HCT116 (cell line): ENCODE data around the gene DCP2. TPM values are rescaled to one million over a fixed set of nuclear protein-coding genes. Genes with fewer than 3 reads are reported as not detected.

Experiments used
- ATAC-seq: fragments of 200-7000 bp; cut with Tn5 transposase; 2 replicates; pipeline ENCODE4 v1.9.1; 2020; ENCODE audit warnings: mild to moderate bottlenecking, moderate library complexity
- BruUV-seq: library from RNA; stranded (reverse); fragments of 400-500 nt; replicated peaks from 2 replicates; lab custom pipeline; 2021; lab: Mats Ljungman, UMichigan
- CTCF ChIA-PET: fragments of 300-600 bp; sonication (Branson Sonifier 250); formaldehyde crosslinking; loops from one replicate; lab custom pipeline; 2021; ENCODE audit warnings: antibody characterized with exemption; lab: Charles Lee
- POLR2A ChIA-PET: fragments of 300-600, 350-600 bp; sonication (Branson Sonifier 250); formaldehyde crosslinking; loops from one replicate; lab custom pipeline; 2021; ENCODE audit warnings: antibody characterized with exemption; lab: Charles Lee
- RAD21 ChIA-PET, 2 experiments: fragments of 300-600 bp; sonication (Branson Sonifier 250); formaldehyde crosslinking; loops; one replicate each; lab custom pipeline; 2023; ENCODE audit warnings: low total read pairs in 2 of 2; ENCODE audit not compliant: uncharacterized antibody in 2 of 2, unreplicated experiment in 2 of 2, low non-redundant PET in 1 of 2; lab: Charles Lee
- DNase-seq: peaks from one replicate; pipeline ENCODE4 v3.0.0-alpha.2; 2010; ENCODE audit warnings: low read depth, low spot score
- H2AFZ ChIP-seq: fragments of 200-600 bp; shearing (Covaris generic), sonication (generic); 2 replicates; pipeline ENCODE4 v1.6.1; 2017; ENCODE audit warnings: low read depth, mixed run types, mixed read lengths, antibody characterized with exemption, low read length; ENCODE audit not compliant: poor library complexity, severe bottlenecking
- H3K27ac ChIP-seq: 2 replicates; pipeline ENCODE4 v1.5.1; 2012; ENCODE audit warnings: low read depth, low read length
- H3K27me3 ChIP-seq: fragments of 200-600 bp; sonication (generic); 2 replicates; pipeline ENCODE4 v1.6.1; 2016; ENCODE audit warnings: mixed run types, low read length, mixed read lengths; ENCODE audit not compliant: insufficient read depth
- H3K36me3 ChIP-seq, 2 experiments: fragments of 200-500 bp in 1 of 2; fragments of 200-600 bp in 1 of 2; sonication (Bioruptor generic) in 1 of 2; sonication (generic) in 1 of 2; 2 replicates each; pipeline versions ENCODE4 v1.5.1 to v1.6.1; 2014 to 2016; ENCODE audit warnings: low read length in 2 of 2, inconsistent platforms in 1 of 2, mixed read lengths in 1 of 2, mixed run types in 1 of 2; ENCODE audit not compliant: insufficient read depth in 2 of 2, control insufficient read depth in 1 of 2
- H3K4me1 ChIP-seq, 2 experiments: fragments of 200-600 bp in 1 of 2; sonication (generic) in 1 of 2; 2 replicates each; pipeline versions ENCODE4 v1.5.1 to v1.6.1; 2012 to 2017; ENCODE audit warnings: low read length in 2 of 2, inconsistent platforms in 1 of 2, mild to moderate bottlenecking in 1 of 2, mixed read lengths in 1 of 2, mixed run types in 1 of 2, moderate library complexity in 1 of 2; ENCODE audit not compliant: insufficient read depth in 2 of 2, control insufficient read depth in 1 of 2
- H3K4me2 ChIP-seq: fragments of 200-600 bp; sonication (generic); 2 replicates; pipeline ENCODE4 v1.6.1; 2017; ENCODE audit warnings: mixed run types, low read length, mixed read lengths
- H3K4me3 ChIP-seq, 2 experiments: fragments of 200-600 bp in 1 of 2; sonication (generic) in 1 of 2; replicated peaks in 1 of 2; 2 replicates each; pipeline ENCODE4 v1.5.1; 2011 to 2016; ENCODE audit warnings: low read length in 2 of 2, control low read depth in 1 of 2, low read depth in 1 of 2, mild to moderate bottlenecking in 1 of 2, mixed read lengths in 1 of 2, mixed run types in 1 of 2
- H3K79me2 ChIP-seq: fragments of 200-600 bp; sonication (generic); 2 replicates; pipeline ENCODE4 v1.6.1; 2017; ENCODE audit warnings: mild to moderate bottlenecking, mixed run types, low read length, moderate library complexity, mixed read lengths; ENCODE audit not compliant: insufficient read depth
- H3K9ac ChIP-seq: fragments of 200-600 bp; sonication (generic); 2 replicates; pipeline ENCODE4 v1.6.1; 2016; ENCODE audit warnings: low read length, mixed read lengths
- H3K9me2 ChIP-seq: fragments of 200-600 bp; sonication (generic), shearing (Covaris generic); 2 replicates; pipeline ENCODE4 v1.6.1; 2017; ENCODE audit warnings: mixed run types, mild to moderate bottlenecking, moderate library complexity; ENCODE audit not compliant: insufficient read depth
- H3K9me3 ChIP-seq, 2 experiments: fragments of 200-500 bp in 1 of 2; fragments of 200-600 bp in 1 of 2; sonication (Bioruptor generic) in 1 of 2; sonication (generic) in 1 of 2; 2 replicates each; pipeline ENCODE4 v1.6.1; 2014 to 2017; ENCODE audit warnings: low read length in 2 of 2, mixed read lengths in 2 of 2, inconsistent platforms in 1 of 2, low read depth in 1 of 2, mild to moderate bottlenecking in 1 of 2, mixed run types in 1 of 2, moderate library complexity in 1 of 2; ENCODE audit not compliant: control insufficient read depth in 1 of 2, insufficient read depth in 1 of 2
- H4K20me1 ChIP-seq: fragments of 200-600 bp; sonication (generic), shearing (Covaris generic); 2 replicates; pipeline ENCODE4 v1.6.1; 2017; ENCODE audit warnings: mixed run types, mild to moderate bottlenecking, moderate library complexity; ENCODE audit not compliant: insufficient read depth
- ATF3 ChIP-seq: IDR thresholded peaks from 2 replicates; pipeline ENCODE4 v1.6.1; 2012
- CBX3 ChIP-seq: IDR thresholded peaks from 2 replicates; pipeline ENCODE4 v1.6.1; 2012; ENCODE audit warnings: low read depth
- CEBPB ChIP-seq: IDR thresholded peaks from 2 replicates; pipeline ENCODE4 v1.6.1; 2012; ENCODE audit warnings: low read depth
- ELF1 ChIP-seq: IDR thresholded peaks from 2 replicates; pipeline ENCODE4 v1.6.1; 2012; ENCODE audit warnings: low read depth, borderline replicate concordance
- EZH2phosphoT487 ChIP-seq: fragments of 200-600 bp; IDR thresholded peaks from 2 replicates; pipeline ENCODE4 v1.6.1; 2018; ENCODE audit warnings: antibody characterized with exemption, borderline replicate concordance
- FOSL1 ChIP-seq: IDR thresholded peaks from 2 replicates; pipeline ENCODE4 v1.6.1; 2012; ENCODE audit warnings: low read depth
- JUND ChIP-seq: IDR thresholded peaks from 2 replicates; pipeline ENCODE4 v1.6.1; 2012
- POLR2A ChIP-seq: IDR thresholded peaks from 2 replicates; pipeline ENCODE4 v1.7.0; 2011; ENCODE audit warnings: borderline replicate concordance; ENCODE audit not compliant: insufficient read depth, insufficient read length; ENCODE audit errors: extremely low read depth
- POLR2AphosphoS5 ChIP-seq: IDR thresholded peaks from 2 replicates; pipeline ENCODE4 v1.6.1; 2011; ENCODE audit warnings: mild to moderate bottlenecking, low read depth, low read length, moderate library complexity
- RAD21 ChIP-seq: IDR thresholded peaks from 2 replicates; pipeline ENCODE4 v1.6.1; 2012; ENCODE audit warnings: low read depth, mild to moderate bottlenecking
- REST ChIP-seq: IDR thresholded peaks from 2 replicates; pipeline ENCODE4 v1.6.1; 2012; ENCODE audit warnings: low read depth
- SP1 ChIP-seq: IDR thresholded peaks from 2 replicates; pipeline ENCODE4 v1.6.1; 2012; ENCODE audit warnings: low read depth
- SRF ChIP-seq: IDR thresholded peaks from 2 replicates; pipeline ENCODE4 v1.6.1; 2012; ENCODE audit warnings: low read depth
- TCF7L2 ChIP-seq: IDR thresholded peaks from 2 replicates; pipeline ENCODE4 v1.7.0; 2011; ENCODE audit warnings: borderline replicate concordance, inconsistent platforms; ENCODE audit not compliant: insufficient read depth, insufficient read length; ENCODE audit errors: extremely low read depth
- ZFX ChIP-seq: fragments of 450-650 bp; IDR thresholded peaks from 2 replicates; pipeline ENCODE4 v1.6.1; 2017
- intact Hi-C: fragments of 100-400 bp; cut with micrococcal nuclease; formaldehyde crosslinking; loops from 2 replicates; pipeline ENCODE4 v1.10.0; 2022
- total RNA-seq: library from RNA; stranded (reverse); gene quantifications from one replicate; pipeline ENCODE4 v1.2.1, GENCODE V29; 2021; ENCODE audit not compliant: unreplicated experiment
- TF ChIP-seq, protein P1 (sequence below): IDR thresholded peaks from 2 replicates; pipeline ENCODE4 v1.6.1; 2011; ENCODE audit warnings: mild to moderate bottlenecking, low read length, moderate library complexity; ENCODE audit not compliant: insufficient replicate concordance; ENCODE audit errors: extremely low read depth

Gene DCP2
- total RNA-seq, 1 experiment from 2014 or later: 57.1 TPM

GRCh38 chr5:113065626-113066025 lies 89.0 kb downstream of the DCP2 start (continued):
- TF ChIP-seq, protein P1, sequence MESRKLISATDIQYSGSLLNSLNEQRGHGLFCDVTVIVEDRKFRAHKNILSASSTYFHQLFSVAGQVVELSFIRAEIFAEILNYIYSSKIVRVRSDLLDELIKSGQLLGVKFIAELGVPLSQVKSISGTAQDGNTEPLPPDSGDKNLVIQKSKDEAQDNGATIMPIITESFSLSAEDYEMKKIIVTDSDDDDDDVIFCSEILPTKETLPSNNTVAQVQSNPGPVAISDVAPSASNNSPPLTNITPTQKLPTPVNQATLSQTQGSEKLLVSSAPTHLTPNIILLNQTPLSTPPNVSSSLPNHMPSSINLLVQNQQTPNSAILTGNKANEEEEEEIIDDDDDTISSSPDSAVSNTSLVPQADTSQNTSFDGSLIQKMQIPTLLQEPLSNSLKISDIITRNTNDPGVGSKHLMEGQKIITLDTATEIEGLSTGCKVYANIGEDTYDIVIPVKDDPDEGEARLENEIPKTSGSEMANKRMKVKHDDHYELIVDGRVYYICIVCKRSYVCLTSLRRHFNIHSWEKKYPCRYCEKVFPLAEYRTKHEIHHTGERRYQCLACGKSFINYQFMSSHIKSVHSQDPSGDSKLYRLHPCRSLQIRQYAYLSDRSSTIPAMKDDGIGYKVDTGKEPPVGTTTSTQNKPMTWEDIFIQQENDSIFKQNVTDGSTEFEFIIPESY: no peak
- TF ChIP-seq EZH2phosphoT487 (no peak), RAD21 (no peak), POLR2A (no peak), JUND (no peak)

DNA sequence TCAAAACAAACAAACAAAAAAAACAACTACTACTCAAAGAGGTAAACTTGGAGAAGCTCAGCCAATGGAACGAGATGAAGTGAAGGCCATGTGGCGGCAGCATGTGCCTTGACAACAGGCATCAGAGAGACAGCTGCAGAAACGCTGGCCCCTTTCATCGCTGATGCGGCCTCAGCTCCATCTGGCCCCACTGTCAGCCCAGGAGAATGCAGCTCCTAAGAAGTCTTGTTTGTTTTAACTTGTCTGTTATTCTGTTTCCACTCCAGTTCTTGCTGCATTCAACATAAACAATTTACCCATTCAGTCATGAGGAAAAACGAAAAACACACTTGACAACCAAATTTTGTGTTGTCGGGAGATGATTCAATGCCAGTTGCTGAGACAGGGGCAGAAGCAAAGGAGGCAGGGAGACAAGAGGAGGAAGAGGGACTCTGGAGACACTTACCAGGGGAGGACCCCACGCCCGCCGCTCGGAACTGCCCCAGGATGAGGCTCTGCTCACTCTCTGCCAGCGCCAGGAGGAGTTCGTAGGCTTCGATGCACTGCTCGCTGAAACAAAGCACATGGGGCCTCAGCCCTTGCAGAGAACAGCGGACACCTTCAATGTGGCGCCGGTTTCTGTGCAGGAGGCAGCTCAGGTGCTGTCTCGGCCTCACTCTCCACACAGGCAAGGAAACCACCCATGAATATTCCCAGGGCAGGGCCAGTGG lies 91.2 kb downstream of the DCP2 start:
- no peak for ATAC-seq
- Histone ChIP-seq H3K36me3 (no peaks in the 10 kb centered on the region), H2AFZ (no peak overlapping the region), H4K20me1 (no peaks in the 10 kb centered on the region), H3K4me1 (peaks cover 4 to 5% of the 10 kb centered on the region in 2 experiments; a peak in 2 of 4 replicates), H3K9me2 (no peaks in the 10 kb centered on the region), H3K4me3 (no peak overlapping the region), H3K79me2 (no peaks in the 10 kb centered on the region), H3K27me3 (no peaks in the 10 kb centered on the region), H3K9me3 (no peaks in the 10 kb centered on the region), H3K27ac (no peak overlapping the region), H3K9ac (no peak overlapping the region), H3K4me2 (no peak overlapping the region)
- TF ChIP-seq CBX3 (no peak), ZFX (no peak), TCF7L2 (no peak), SP1 (no peak), REST (no peak), RAD21 (no peak), ATF3 (no peak), POLR2AphosphoS5 (no peak), SRF (no peak), CEBPB (no peak), ELF1 (no peak), FOSL1 (no peak), EZH2phosphoT487 (no peak)
- TF ChIP-seq, protein P1: no peak
- intact Hi-C loops: no loop called here
- no TSS peak for BruUV-seq
- no peak for DNase-seq
- ChIA-PET CTCF (no interaction called here), POLR2A (no interaction called here), RAD21 (no interaction called here)
